Measurements from ENCODE around the gene EEPD1.

Gene EEPD1

DNA sequence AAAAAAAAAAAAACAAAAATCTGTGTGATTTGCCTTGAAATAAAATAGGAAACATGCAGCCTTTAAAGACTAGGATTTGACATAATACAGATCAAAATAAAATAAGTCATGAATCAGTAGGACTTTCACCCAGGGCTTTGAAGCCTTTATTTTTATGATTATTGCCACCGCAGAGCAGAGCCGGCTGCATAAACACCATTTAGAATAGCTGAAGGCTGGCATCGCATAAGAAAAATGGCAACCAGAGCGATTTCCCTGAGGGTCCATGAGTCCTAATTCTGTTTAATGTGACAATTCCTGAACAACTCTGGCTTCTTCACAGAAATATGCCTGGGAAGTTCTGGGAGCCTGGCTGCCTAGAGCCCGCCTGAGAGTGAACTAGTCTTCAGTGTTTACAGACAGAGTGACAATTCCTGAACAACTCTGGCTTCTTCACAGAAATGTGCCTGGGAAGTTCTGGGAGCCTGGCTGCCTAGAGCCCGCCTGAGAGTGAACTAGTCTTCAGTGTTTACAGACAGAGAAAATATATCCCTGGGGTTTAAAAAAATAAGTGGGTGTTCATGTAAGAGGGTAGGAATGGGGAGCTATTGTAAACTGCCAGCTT lies 112.0 kb downstream of the EEPD1 start:
- no peak for DNase-seq (ENCODE audit: low spot score)
- no peak overlapping the region for H3K4me3 ChIP-seq
- no peak for TF ChIP-seq CTCF (IDR thresholded peaks at IDR 0.05)
- H3K27ac ChIP-seq: peak overlapping the region; percentile 64 to 69

- peak overlapping the region; percentile 64 to 69 for H3K27ac ChIP-seq
- DNase-seq (ENCODE audit: low spot score): no peak
- no peak overlapping the region for H3K4me3 ChIP-seq
- no peak for TF ChIP-seq CTCF (IDR thresholded peaks at IDR 0.05)
These were observed 112.6 kb downstream of the EEPD1 start for GRCh38 chr7:36265680-36266079.

DNA sequence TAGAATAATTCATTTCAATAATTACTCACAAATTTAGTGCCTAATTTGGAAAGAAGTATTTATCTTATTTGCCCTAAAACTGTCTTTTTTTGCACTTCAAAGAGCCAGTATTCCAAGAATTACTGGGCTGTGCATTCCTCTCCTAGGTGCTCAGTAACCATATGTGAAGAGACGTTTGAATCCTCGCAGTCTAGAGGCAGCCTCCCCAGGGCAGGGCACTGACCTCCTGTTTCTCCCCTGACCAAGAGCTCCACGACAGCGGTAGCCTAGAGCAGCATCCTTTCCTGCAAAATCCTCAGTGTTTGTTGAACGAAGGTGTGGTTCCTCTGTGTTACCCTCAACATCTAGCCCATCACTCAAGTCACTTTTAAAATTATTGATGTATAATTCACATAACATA lies 113.1 kb downstream of the EEPD1 start:
- DNase-seq (ENCODE audit: low spot score): no peak
- H3K27ac ChIP-seq: peak overlapping the region in 1 of 2 donors; percentile 64
- H3K4me3 ChIP-seq: no peak overlapping the region
- TF ChIP-seq CTCF (IDR thresholded peaks at IDR 0.05): no peak

GRCh38 chr7:36266683-36267082 lies 113.6 kb downstream of the EEPD1 start:
- H3K4me3 ChIP-seq: no peak overlapping the region
- H3K27ac ChIP-seq: no peak overlapping the region
- no peak for TF ChIP-seq CTCF (IDR thresholded peaks at IDR 0.05)
- DNase-seq (ENCODE audit: low spot score): no peak

GRCh38 chr7:36272211-36272566 lies 119.1 kb downstream of the EEPD1 start:
- TF ChIP-seq CTCF (IDR thresholded peaks at IDR 0.05): no peak
- no peak overlapping the region for H3K27ac ChIP-seq
- H3K4me3 ChIP-seq: no peak overlapping the region
- no peak for DNase-seq (ENCODE audit: low spot score)

DNA sequence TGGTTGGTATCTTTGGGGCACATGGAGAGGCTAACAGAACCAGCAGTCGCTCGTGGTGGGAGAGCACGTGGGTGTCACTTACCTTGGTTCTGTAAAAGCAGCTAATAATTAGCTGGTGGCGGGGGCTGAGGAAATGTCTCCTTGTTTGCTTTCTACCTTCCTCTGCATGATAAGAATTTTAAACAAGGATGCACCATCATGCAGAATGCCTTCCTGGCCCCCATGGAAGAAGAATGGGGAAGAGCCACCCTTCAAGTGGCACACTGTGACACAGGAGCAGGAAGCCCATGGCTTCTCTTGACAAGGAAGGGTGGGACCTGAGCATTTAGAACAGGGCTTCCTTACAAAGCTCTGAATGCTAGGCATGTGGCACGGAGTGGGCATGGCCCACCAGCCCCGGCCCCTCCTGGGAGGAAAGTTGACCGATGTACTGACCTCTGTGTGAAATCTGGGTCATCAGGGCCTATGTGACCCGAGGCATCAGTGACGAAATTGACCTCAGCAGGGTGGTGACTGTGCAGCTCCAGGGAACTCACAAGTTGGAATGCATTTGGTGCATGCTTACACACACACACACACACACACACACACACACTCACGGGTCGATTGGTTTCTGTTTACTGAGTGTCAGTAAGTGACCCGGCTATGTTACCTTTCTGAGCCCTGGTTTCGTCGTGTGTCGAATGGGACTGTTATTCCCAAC lies 119.7 kb downstream of the EEPD1 start:
- Histone ChIP-seq H3K4me3 (no peak overlapping the region), H3K27ac (no peak overlapping the region)
- no peak for DNase-seq (ENCODE audit: low spot score)
- TF ChIP-seq CTCF (IDR thresholded peaks at IDR 0.05): no peak

- no peak for TF ChIP-seq CTCF (IDR thresholded peaks at IDR 0.05)
- Histone ChIP-seq H3K4me3 (no peak overlapping the region), H3K27ac (no peak overlapping the region)
- DNase-seq (ENCODE audit: low spot score): no peak
These were observed 120.8 kb downstream of the EEPD1 start for GRCh38 chr7:36273836-36274235.

Measured in coronary artery (tissue), 2 donors.